GM19240 (cell line): Measurements from ENCODE around the gene MUC22.

Experiments used
- DNase-seq: peaks from one replicate; pipeline ENCODE4 v3.0.0; 2011; ENCODE audit warnings: low spot score; ENCODE audit not compliant: insufficient read length

Gene MUC22

GRCh38 chr6:31075528-31075927 lies 65.3 kb downstream of the MUC22 start:
- DNase-seq: no peak

GRCh38 chr6:31076611-31077010 lies 66.3 kb downstream of the MUC22 start:
- DNase-seq: no peak

GRCh38 chr6:31079656-31080261 lies 69.5 kb downstream of the MUC22 start:
- DNase-seq: no peak

GRCh38 chr6:31081872-31082271 lies 71.6 kb downstream of the MUC22 start:
- no peak for DNase-seq

- DNase-seq: no peak
Observed at GRCh38 chr6:31083742-31084354, 73.6 kb downstream of the MUC22 start.
